ENCODE data around the gene AHI1. TPM values are rescaled to one million over a fixed set of nuclear protein-coding genes. Genes with fewer than 3 reads are reported as not detected.

AHI1 gene
- polyA plus RNA-seq, 1 of the 3 experiments (the other 2 are of a cell fraction): 7.3 TPM

DNA sequence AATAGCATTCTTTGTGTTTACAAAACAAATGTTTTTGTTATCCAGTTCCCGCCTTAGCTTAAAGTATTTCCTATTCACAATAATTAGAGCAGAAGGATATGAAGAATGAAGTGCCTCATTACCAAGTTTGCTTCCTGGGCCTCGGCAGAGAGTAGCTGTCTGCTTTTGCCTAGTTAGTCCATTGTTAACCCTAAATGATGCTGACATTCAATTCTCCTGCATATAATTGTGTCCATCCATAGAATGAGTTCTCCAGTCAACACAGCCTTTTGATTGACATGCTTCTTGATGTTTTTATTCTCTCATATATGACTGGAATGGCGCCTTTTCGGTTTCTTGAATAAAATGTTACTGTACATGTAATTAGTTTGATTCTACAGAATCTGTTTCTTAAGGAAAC, 215.6 kb downstream of the AHI1 start:
- Histone ChIP-seq H3K9me3 (no peaks in the 10 kb centered on the region), H3K27me3 (ENCODE audit: insufficient read depth) (no peaks in the 10 kb centered on the region), H3K36me3 (replicated peaks in 1 of 2; ENCODE audit: control insufficient read depth in 1 of 2, insufficient read depth in 2 of 2, low read length in 1 of 2) (peaks cover 0 to 19% of the 10 kb centered on the region in 2 experiments), H3K9me2 (no peaks in the 10 kb centered on the region), H3K27ac (ENCODE audit: low read depth in 2 of 2, low read length in 1 of 2) (no peak overlapping the region), H3K9ac (no peak overlapping the region), H3K4me3 (ENCODE audit: low read depth in 2 of 2, low read length in 1 of 2) (no peak overlapping the region), H4K20me1 (ENCODE audit: insufficient read depth) (no peaks in the 10 kb centered on the region), H3K79me2 (ENCODE audit: insufficient read depth) (no peaks in the 10 kb centered on the region), H3K4me2 (no peak overlapping the region), H2AFZ (ENCODE audit: low read depth) (no peak overlapping the region), H3F3A (replicated peaks; ENCODE audit: insufficient read depth) (peaks cover 4% of the 10 kb centered on the region), H3K4me1 (ENCODE audit: control insufficient read depth in 1 of 2, insufficient read depth in 2 of 2, low read depth in 1 of 2, low read length in 1 of 2) (peaks cover 4% of the 10 kb centered on the region in 2 experiments; a peak in 3 of 4 replicates)
- no peak for DNase-seq
- ChIA-PET CTCF (no interaction called here), POLR2A (no interaction called here)
- TF ChIP-seq MXI1 (IDR thresholded peaks at IDR 0.05; ENCODE audit: low read depth, low read length) (no peak), NFIC (IDR thresholded peaks at IDR 0.05; ENCODE audit: borderline replicate concordance) (no peak), EP300 (IDR thresholded peaks at IDR 0.05; ENCODE audit: borderline replicate concordance in 1 of 2, low read depth in 1 of 2, low read length in 1 of 2) (no peak), EZH2phosphoT487 (IDR thresholded peaks at IDR 0.05; ENCODE audit: borderline replicate concordance, low read depth) (no peak), FOSL2 (IDR thresholded peaks at IDR 0.05; ENCODE audit: borderline replicate concordance, low read depth) (no peak), NRF1 (IDR thresholded peaks at IDR 0.05; ENCODE audit: low read depth, low read length) (no peak), MEF2A (IDR thresholded peaks at IDR 0.05; ENCODE audit: borderline replicate concordance, low read depth) (no peak), ELF1 (IDR thresholded peaks at IDR 0.05) (no peak), RXRA (IDR thresholded peaks at IDR 0.05; ENCODE audit: borderline replicate concordance, low read depth) (no peak)
- TF ChIP-seq, protein P1, sequence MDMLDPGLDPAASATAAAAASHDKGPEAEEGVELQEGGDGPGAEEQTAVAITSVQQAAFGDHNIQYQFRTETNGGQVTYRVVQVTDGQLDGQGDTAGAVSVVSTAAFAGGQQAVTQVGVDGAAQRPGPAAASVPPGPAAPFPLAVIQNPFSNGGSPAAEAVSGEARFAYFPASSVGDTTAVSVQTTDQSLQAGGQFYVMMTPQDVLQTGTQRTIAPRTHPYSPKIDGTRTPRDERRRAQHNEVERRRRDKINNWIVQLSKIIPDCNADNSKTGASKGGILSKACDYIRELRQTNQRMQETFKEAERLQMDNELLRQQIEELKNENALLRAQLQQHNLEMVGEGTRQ (IDR thresholded peaks at IDR 0.05; ENCODE audit: borderline replicate concordance, low read depth, low read length): no peak
- TF ChIP-seq, protein P2, sequence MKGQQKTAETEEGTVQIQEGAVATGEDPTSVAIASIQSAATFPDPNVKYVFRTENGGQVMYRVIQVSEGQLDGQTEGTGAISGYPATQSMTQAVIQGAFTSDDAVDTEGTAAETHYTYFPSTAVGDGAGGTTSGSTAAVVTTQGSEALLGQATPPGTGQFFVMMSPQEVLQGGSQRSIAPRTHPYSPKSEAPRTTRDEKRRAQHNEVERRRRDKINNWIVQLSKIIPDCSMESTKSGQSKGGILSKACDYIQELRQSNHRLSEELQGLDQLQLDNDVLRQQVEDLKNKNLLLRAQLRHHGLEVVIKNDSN (IDR thresholded peaks at IDR 0.05; ENCODE audit: borderline replicate concordance, low read depth): no peak
- 94% methylated on average over 4 of the region's 4 CpGs for WGBS (ENCODE audit: low lambda C conversion rate)

DNA sequence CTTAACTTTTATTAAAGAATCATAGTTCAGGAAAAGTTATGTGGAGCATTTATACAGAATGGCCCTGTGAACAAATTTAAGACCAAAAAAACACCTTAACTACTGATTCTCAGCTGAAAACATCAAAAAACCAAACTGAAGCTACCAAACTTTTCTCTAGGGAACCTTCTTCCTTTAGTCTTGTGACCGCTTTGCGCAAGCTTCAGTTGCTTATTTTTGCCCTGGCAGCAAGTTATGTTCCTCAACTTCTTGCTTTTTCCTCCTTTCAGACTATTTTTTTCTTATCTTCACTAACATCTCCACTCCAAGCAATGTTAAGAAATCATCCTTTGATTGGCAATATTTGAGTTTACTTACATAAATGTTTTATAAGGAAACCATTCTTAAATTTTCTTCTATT, 216.3 kb downstream of the AHI1 start:
- DNase-seq: no peak
- Histone ChIP-seq H3K27ac (ENCODE audit: low read depth in 2 of 2, low read length in 1 of 2) (peak overlapping the region in 1 of 2 experiments; percentile 66; a peak in 1 of 4 replicates), H3K36me3 (replicated peaks in 1 of 2; ENCODE audit: control insufficient read depth in 1 of 2, insufficient read depth in 2 of 2, low read length in 1 of 2) (peaks cover 0 to 17% of the 10 kb centered on the region in 2 experiments), H3K9me2 (no peaks in the 10 kb centered on the region), H4K20me1 (ENCODE audit: insufficient read depth) (no peaks in the 10 kb centered on the region), H3K4me3 (ENCODE audit: low read depth in 2 of 2, low read length in 1 of 2) (no peak overlapping the region), H3K4me2 (no peak overlapping the region), H3K4me1 (ENCODE audit: control insufficient read depth in 1 of 2, insufficient read depth in 2 of 2, low read depth in 1 of 2, low read length in 1 of 2) (peaks cover 4% of the 10 kb centered on the region in 2 experiments; a peak in 3 of 4 replicates), H3K27me3 (ENCODE audit: insufficient read depth) (no peaks in the 10 kb centered on the region), H2AFZ (ENCODE audit: low read depth) (no peak overlapping the region), H3K9me3 (no peaks in the 10 kb centered on the region), H3F3A (replicated peaks; ENCODE audit: insufficient read depth) (peaks cover 4% of the 10 kb centered on the region), H3K79me2 (ENCODE audit: insufficient read depth) (no peaks in the 10 kb centered on the region), H3K9ac (no peak overlapping the region)
- CTCF ChIA-PET: interaction anchor here (1.0 kb wide), 1 partner anchor 141 kb away, joined by 3 read pairs; no protein-coding TSS in a partner anchor
- POLR2A ChIA-PET: no interaction called here
- 96% methylated on average over 2 of the region's 2 CpGs for WGBS (ENCODE audit: low lambda C conversion rate)
- TF ChIP-seq FOSL2 (IDR thresholded peaks at IDR 0.05; ENCODE audit: borderline replicate concordance, low read depth) (no peak), ELF1 (IDR thresholded peaks at IDR 0.05) (no peak), CTCF (IDR thresholded peaks at IDR 0.05) (no peak), TCF12 (IDR thresholded peaks at IDR 0.05) (no peak), MXI1 (IDR thresholded peaks at IDR 0.05; ENCODE audit: low read depth, low read length) (no peak), GATA2 (CRISPR knock-in tag; IDR thresholded peaks at IDR 0.05) (no peak), TAF1 (IDR thresholded peaks at IDR 0.05; ENCODE audit: borderline replicate concordance, low read depth, low read length) (no peak), NRF1 (IDR thresholded peaks at IDR 0.05; ENCODE audit: low read depth, low read length) (no peak)
- TF ChIP-seq, protein P3, sequence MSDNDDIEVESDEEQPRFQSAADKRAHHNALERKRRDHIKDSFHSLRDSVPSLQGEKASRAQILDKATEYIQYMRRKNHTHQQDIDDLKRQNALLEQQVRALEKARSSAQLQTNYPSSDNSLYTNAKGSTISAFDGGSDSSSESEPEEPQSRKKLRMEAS (IDR thresholded peaks at IDR 0.05; ENCODE audit: low read depth): no peak
- TF ChIP-seq, protein P1 (IDR thresholded peaks at IDR 0.05; ENCODE audit: borderline replicate concordance, low read depth, low read length): no peak
